Measurements from ENCODE around the gene LIPA. TPM values are rescaled to one million over a fixed set of nuclear protein-coding genes. Genes with fewer than 3 reads are reported as not detected.

Gene LIPA
- total RNA-seq, 1 experiment from 2014 or later: 47.3 TPM

- no peak for TF ChIP-seq PRDM15 (CRISPR knock-in tag; IDR thresholded peaks at IDR 0.05)
- TF ChIP-seq, protein P1, sequence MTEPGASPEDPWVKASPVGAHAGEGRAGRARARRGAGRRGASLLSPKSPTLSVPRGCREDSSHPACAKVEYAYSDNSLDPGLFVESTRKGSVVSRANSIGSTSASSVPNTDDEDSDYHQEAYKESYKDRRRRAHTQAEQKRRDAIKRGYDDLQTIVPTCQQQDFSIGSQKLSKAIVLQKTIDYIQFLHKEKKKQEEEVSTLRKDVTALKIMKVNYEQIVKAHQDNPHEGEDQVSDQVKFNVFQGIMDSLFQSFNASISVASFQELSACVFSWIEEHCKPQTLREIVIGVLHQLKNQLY (CRISPR knock-in tag; IDR thresholded peaks at IDR 0.05): no peak
- no peak for TF ChIP-seq E2F4 (CRISPR knock-in tag; IDR thresholded peaks at IDR 0.05; ENCODE audit: borderline replicate concordance, low read depth)
- TF ChIP-seq MAX (CRISPR knock-in tag; IDR thresholded peaks at IDR 0.05): no peak
- no peak for TF ChIP-seq ZNF219 (CRISPR knock-in tag; IDR thresholded peaks at IDR 0.05; ENCODE audit: borderline replicate concordance)
- no peak for TF ChIP-seq HMGXB4 (CRISPR knock-in tag; IDR thresholded peaks at IDR 0.05)
Measured at GRCh38 chr10:89185658-89186057, 65.9 kb downstream of the LIPA start (continued).

- POLR2A ChIA-PET: no interaction called here
- peaks cover 4% of the 10 kb centered on the region for H3K9me3 Mint-ChIP-seq
- TF ChIP-seq ZNF396 (CRISPR knock-in tag; IDR thresholded peaks at IDR 0.05; ENCODE audit: borderline replicate concordance): no peak
- TF ChIP-seq NR2C2 (CRISPR knock-in tag; IDR thresholded peaks at IDR 0.05): no peak
- DNase-seq (ENCODE audit: low spot score) (no peak), ATAC-seq (no peak)
- CTCF ChIA-PET: interaction anchor here (1.8 kb wide), 1 partner anchor 155 kb away, joined by 4 read pairs; no protein-coding TSS in a partner anchor
- H3K4me3 Mint-ChIP-seq: no peak overlapping the region
- no peak overlapping the region for H3K27ac Mint-ChIP-seq
- no peaks in the 10 kb centered on the region for H3K27me3 Mint-ChIP-seq (ENCODE audit: low read depth)
- H3K36me3 Mint-ChIP-seq: no peaks in the 10 kb centered on the region
- peaks cover 5% of the 10 kb centered on the region for H3K4me1 Mint-ChIP-seq
Measured at GRCh38 chr10:89184638-89185037, 66.9 kb downstream of the LIPA start.

GRCh38 chr10:89183571-89183970 lies 68.0 kb downstream of the LIPA start:
- ATAC-seq: no peak
- no peak for TF ChIP-seq ZBTB21 (CRISPR knock-in tag; IDR thresholded peaks at IDR 0.05; ENCODE audit: borderline replicate concordance)
- TF ChIP-seq NR3C1 (CRISPR knock-in tag; conservative IDR thresholded peaks at IDR 0.05; ENCODE audit: low read depth): no peak
- TF ChIP-seq AFF4 (CRISPR knock-in tag; IDR thresholded peaks at IDR 0.05; ENCODE audit: borderline replicate concordance): no peak
- no peak for TF ChIP-seq ATF1 (CRISPR knock-in tag; IDR thresholded peaks at IDR 0.05)
- TF ChIP-seq GRHL2 (CRISPR knock-in tag; IDR thresholded peaks at IDR 0.05; ENCODE audit: insufficient replicate concordance, severe bottlenecking): no peak
- TF ChIP-seq KAT7 (CRISPR knock-in tag; IDR thresholded peaks at IDR 0.05; ENCODE audit: borderline replicate concordance): no peak
- TF ChIP-seq ZNF512 (CRISPR knock-in tag; IDR thresholded peaks at IDR 0.05; ENCODE audit: borderline replicate concordance): no peak
- TF ChIP-seq, protein P1 (CRISPR knock-in tag; IDR thresholded peaks at IDR 0.05): no peak
- TF ChIP-seq ZNF232 (CRISPR knock-in tag; IDR thresholded peaks at IDR 0.05): no peak
- no peak for TF ChIP-seq CBFB (CRISPR knock-in tag; IDR thresholded peaks at IDR 0.05; ENCODE audit: low read depth)
- TF ChIP-seq GABPB1 (CRISPR knock-in tag; IDR thresholded peaks at IDR 0.05): no peak
- TF ChIP-seq SMAD4 (CRISPR knock-in tag; IDR thresholded peaks at IDR 0.05): no peak

More at GRCh38 chr10:89183571-89183970, 68.0 kb downstream of the LIPA start:
- peaks cover 4% of the 10 kb centered on the region for H3K9me3 Mint-ChIP-seq
- H3K27me3 Mint-ChIP-seq (ENCODE audit: low read depth): no peaks in the 10 kb centered on the region
- H3K4me3 Mint-ChIP-seq: no peak overlapping the region
- DNase-seq (ENCODE audit: low spot score): no peak
- H3K27ac Mint-ChIP-seq: no peak overlapping the region
- H3K36me3 Mint-ChIP-seq: no peaks in the 10 kb centered on the region
- ChIA-PET POLR2A (no interaction called here), CTCF (interaction anchor here (1.8 kb wide), 1 partner anchor 154 kb away, joined by 4 read pairs; no protein-coding TSS in a partner anchor)
- peaks cover 5% of the 10 kb centered on the region for H3K4me1 Mint-ChIP-seq
